ENCODE data around the gene GPR173. TPM values are rescaled to one million over a fixed set of nuclear protein-coding genes. Genes with fewer than 3 reads are reported as not detected.

The GPR173 gene
- total and polyA plus RNA-seq, 9 of the 15 experiments (the other 6 are each of a cell fraction or from before 2014, with no cell fraction given): 0.01 TPM; not detected in 8

GRCh38 chrX:53039236-53039635, 9.4 kb upstream of the GPR173 start (continued):
- TF ChIP-seq FOXJ2 (tag; IDR thresholded peaks at IDR 0.05) (no peak), NFE2L1 (tag; IDR thresholded peaks at IDR 0.05; ENCODE audit: borderline replicate concordance, low read depth) (no peak)

DNA sequence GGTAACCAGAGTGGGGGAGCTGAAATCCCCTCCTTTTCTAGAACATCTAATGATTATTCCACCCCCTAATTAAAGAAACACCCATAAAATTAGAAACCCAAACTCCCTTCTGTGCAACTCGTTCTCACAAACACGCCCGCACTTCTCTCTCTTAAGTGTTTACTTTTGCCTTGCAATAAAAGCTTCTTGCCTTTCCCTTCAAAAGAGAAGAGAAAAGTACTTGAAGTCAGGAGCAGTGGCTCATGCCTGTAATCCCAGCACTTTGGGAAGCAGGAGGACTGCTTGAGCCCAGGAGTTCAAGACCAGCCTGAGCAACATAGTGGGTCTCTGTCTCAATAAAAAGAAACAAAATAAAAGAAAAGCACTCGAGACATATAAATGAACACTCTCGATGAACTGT, 3.6 kb upstream of the GPR173 start:
- H3K9me1 ChIP-seq (ENCODE audit: control insufficient read depth, insufficient read depth, low read length): no peaks in the 10 kb centered on the region
- WGBS (ENCODE audit: insufficient coverage, low coverage, missing lambda C conversion rate): 5% methylated on average over 5 of the region's 5 CpGs
- intact Hi-C loops (cut with micrococcal nuclease) (no loop called here), in situ Hi-C loops (cut with MboI) (no loop called here)
- BruUV-seq (replicated peaks): no TSS peak
- no peaks in the 10 kb centered on the region for H3K36me3 ChIP-seq (ENCODE audit: control insufficient read depth, insufficient read depth, low read length)
- no peak overlapping the region for H3K4me2 ChIP-seq (ENCODE audit: insufficient read depth, low read length)
- POLR2A ChIA-PET: no interaction called here
- ATAC-seq: no peak
- H3K9me3 ChIP-seq (replicated peaks; ENCODE audit: control insufficient read depth, insufficient read depth, low read depth, low read length): no peaks in the 10 kb centered on the region
- no peak overlapping the region for H2AFZ ChIP-seq (ENCODE audit: low read depth, low read length)
- no peak overlapping the region for H3K4me3 ChIP-seq
- no peaks in the 10 kb centered on the region for H4K20me1 ChIP-seq (replicated peaks; ENCODE audit: control insufficient read depth, insufficient read depth, low read length)
- CTCF ChIA-PET (ENCODE audit: low intra/inter-chr PET ratio): no interaction called here
- no peaks in the 10 kb centered on the region for H3K79me2 ChIP-seq (ENCODE audit: control insufficient read depth, insufficient read depth, low read length)
- no peak for FAIRE-seq
- H3K9ac ChIP-seq (ENCODE audit: insufficient read depth in 1 of 2, low read depth in 2 of 2, low read length in 2 of 2): no peak overlapping the region
- H3K27me3 ChIP-seq (ENCODE audit: control insufficient read depth in 2 of 2, insufficient read depth in 2 of 2, low read length in 2 of 2): peaks cover 0 to 9% of the 10 kb centered on the region in 2 experiments; a peak in 1 of 5 replicates
- H3K27ac ChIP-seq (ENCODE audit: extremely low read depth, low read depth, low read length): no peak overlapping the region
- H3K4me1 ChIP-seq (replicated peaks in 1 of 2; ENCODE audit: control insufficient read depth in 2 of 2, insufficient read depth in 2 of 2, low read length in 2 of 2): no peaks in the 10 kb centered on the region
- no peak for DNase-seq (ENCODE audit: extremely low read depth in 1 of 4, low spot score in 3 of 4)
- TF ChIP-seq SIN3B (IDR thresholded peaks at IDR 0.05; ENCODE audit: low read depth) (no peak), XRCC3 (IDR thresholded peaks at IDR 0.05) (no peak), XRCC5 (IDR thresholded peaks at IDR 0.05; ENCODE audit: low read depth, low read length) (no peak), CBX3 (IDR thresholded peaks at IDR 0.05; ENCODE audit: borderline replicate concordance in 1 of 2, low read length in 2 of 2) (no peak), RBM17 (IDR thresholded peaks at IDR 0.05; ENCODE audit: borderline replicate concordance, low read depth, low read length) (no peak), RBM14 (IDR thresholded peaks at IDR 0.05; ENCODE audit: borderline replicate concordance, insufficient read depth, low read depth, low read length) (no peak), ETV6 (IDR thresholded peaks at IDR 0.05; ENCODE audit: borderline replicate concordance in 1 of 2, low read depth in 2 of 2, low read length in 1 of 2) (no peak), ETV6 (CRISPR knock-in tag; IDR thresholded peaks at IDR 0.05; ENCODE audit: borderline replicate concordance) (no peak), ZNF239 (CRISPR knock-in tag; IDR thresholded peaks at IDR 0.05) (no peak)
- TF ChIP-seq, protein P1, sequence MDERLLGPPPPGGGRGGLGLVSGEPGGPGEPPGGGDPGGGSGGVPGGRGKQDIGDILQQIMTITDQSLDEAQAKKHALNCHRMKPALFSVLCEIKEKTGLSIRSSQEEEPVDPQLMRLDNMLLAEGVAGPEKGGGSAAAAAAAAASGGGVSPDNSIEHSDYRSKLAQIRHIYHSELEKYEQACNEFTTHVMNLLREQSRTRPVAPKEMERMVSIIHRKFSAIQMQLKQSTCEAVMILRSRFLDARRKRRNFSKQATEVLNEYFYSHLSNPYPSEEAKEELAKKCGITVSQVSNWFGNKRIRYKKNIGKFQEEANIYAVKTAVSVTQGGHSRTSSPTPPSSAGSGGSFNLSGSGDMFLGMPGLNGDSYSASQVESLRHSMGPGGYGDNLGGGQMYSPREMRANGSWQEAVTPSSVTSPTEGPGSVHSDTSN (CRISPR knock-in tag; IDR thresholded peaks at IDR 0.05; ENCODE audit: low read depth): no peak
- TF ChIP-seq, protein P1 (tag; conservative IDR thresholded peaks at IDR 0.05; ENCODE audit: low read depth): no peak
- TF ChIP-seq, protein P2, sequence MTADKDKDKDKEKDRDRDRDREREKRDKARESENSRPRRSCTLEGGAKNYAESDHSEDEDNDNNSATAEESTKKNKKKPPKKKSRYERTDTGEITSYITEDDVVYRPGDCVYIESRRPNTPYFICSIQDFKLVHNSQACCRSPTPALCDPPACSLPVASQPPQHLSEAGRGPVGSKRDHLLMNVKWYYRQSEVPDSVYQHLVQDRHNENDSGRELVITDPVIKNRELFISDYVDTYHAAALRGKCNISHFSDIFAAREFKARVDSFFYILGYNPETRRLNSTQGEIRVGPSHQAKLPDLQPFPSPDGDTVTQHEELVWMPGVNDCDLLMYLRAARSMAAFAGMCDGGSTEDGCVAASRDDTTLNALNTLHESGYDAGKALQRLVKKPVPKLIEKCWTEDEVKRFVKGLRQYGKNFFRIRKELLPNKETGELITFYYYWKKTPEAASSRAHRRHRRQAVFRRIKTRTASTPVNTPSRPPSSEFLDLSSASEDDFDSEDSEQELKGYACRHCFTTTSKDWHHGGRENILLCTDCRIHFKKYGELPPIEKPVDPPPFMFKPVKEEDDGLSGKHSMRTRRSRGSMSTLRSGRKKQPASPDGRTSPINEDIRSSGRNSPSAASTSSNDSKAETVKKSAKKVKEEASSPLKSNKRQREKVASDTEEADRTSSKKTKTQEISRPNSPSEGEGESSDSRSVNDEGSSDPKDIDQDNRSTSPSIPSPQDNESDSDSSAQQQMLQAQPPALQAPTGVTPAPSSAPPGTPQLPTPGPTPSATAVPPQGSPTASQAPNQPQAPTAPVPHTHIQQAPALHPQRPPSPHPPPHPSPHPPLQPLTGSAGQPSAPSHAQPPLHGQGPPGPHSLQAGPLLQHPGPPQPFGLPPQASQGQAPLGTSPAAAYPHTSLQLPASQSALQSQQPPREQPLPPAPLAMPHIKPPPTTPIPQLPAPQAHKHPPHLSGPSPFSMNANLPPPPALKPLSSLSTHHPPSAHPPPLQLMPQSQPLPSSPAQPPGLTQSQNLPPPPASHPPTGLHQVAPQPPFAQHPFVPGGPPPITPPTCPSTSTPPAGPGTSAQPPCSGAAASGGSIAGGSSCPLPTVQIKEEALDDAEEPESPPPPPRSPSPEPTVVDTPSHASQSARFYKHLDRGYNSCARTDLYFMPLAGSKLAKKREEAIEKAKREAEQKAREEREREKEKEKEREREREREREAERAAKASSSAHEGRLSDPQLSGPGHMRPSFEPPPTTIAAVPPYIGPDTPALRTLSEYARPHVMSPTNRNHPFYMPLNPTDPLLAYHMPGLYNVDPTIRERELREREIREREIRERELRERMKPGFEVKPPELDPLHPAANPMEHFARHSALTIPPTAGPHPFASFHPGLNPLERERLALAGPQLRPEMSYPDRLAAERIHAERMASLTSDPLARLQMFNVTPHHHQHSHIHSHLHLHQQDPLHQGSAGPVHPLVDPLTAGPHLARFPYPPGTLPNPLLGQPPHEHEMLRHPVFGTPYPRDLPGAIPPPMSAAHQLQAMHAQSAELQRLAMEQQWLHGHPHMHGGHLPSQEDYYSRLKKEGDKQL (CRISPR knock-in tag; IDR thresholded peaks at IDR 0.05; ENCODE audit: borderline replicate concordance): no peak

Measured in K562 (cell line).